ENCODE data around the gene ESYT3.

DNA sequence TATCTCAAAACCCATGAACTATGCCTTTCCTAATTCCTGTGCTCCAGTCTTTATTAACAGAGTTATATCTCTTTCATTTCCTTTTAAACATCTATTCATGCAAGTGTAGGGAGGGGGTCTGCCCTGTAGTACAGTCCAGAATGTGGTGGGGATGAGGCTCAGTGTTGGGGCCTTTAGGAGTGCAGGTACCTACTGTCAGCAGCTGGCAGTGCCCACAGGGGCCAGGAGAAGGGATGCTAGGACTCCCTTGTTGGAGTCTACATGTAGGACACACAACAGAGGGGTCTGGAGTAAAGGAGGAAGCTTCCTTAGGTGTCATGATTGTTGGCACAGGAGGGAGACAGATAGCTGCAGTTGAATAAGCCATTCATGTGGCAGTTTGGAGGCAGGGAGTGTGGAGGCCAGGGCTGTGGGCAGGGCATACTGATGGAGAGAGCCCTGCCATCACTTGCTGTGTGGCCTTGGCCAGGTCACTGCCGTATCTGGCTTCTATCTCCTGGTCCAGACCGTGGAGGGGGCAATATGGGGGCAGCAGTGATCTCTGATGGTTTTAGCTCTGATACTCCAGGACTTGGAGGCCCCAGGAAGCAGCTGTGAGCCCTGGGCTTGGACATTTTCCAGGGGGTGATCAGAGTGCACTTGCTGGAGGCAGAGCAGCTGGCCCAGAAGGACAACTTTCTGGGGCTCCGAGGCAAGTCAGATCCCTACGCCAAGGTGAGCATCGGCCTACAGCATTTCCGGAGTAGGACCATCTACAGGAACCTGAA is 29.5 kb downstream of the ESYT3 start:
- TF ChIP-seq, protein P1, sequence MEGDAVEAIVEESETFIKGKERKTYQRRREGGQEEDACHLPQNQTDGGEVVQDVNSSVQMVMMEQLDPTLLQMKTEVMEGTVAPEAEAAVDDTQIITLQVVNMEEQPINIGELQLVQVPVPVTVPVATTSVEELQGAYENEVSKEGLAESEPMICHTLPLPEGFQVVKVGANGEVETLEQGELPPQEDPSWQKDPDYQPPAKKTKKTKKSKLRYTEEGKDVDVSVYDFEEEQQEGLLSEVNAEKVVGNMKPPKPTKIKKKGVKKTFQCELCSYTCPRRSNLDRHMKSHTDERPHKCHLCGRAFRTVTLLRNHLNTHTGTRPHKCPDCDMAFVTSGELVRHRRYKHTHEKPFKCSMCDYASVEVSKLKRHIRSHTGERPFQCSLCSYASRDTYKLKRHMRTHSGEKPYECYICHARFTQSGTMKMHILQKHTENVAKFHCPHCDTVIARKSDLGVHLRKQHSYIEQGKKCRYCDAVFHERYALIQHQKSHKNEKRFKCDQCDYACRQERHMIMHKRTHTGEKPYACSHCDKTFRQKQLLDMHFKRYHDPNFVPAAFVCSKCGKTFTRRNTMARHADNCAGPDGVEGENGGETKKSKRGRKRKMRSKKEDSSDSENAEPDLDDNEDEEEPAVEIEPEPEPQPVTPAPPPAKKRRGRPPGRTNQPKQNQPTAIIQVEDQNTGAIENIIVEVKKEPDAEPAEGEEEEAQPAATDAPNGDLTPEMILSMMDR (IDR thresholded peaks at IDR 0.05; ENCODE audit: low read length), result no peak
- no peak for TF ChIP-seq EZH2 (IDR thresholded peaks at IDR 0.05; ENCODE audit: borderline replicate concordance, low read length)

All from OCI-LY1 (cell line).